ENCODE data around the gene NFIB. TPM values are rescaled to one million over a fixed set of nuclear protein-coding genes. Genes with fewer than 3 reads are reported as not detected.

Gene NFIB
- total and polyA plus RNA-seq, 2 of the 8 experiments (the other 6 are each of a cell fraction or from before 2014, with no cell fraction given), result 2.6 to 13.1 TPM

- H3K4me1 ChIP-seq (replicated peaks in 1 of 4; ENCODE audit: control insufficient read depth in 3 of 4, insufficient read depth in 4 of 4, low read length in 3 of 4), result no peaks in the 10 kb centered on the region
- no peak overlapping the region for H3K27ac ChIP-seq (ENCODE audit: low read depth, low read length)
- DNase-seq (ENCODE audit: low read depth in 1 of 2, low spot score in 2 of 2), result no peak
- H2AK5ac ChIP-seq (ENCODE audit: low read depth, low read length), result no peak overlapping the region
- no peak overlapping the region for H4K8ac ChIP-seq (ENCODE audit: extremely low read depth, insufficient read depth, low read length)
- H3K79me1 ChIP-seq (ENCODE audit: low read depth, low read length), result no peaks in the 10 kb centered on the region
- no peak overlapping the region for H3K4me2 ChIP-seq (ENCODE audit: insufficient read depth in 1 of 2, low read depth in 2 of 2, low read length in 2 of 2)
- no peak for FAIRE-seq
- TF ChIP-seq CTCF (IDR thresholded peaks at IDR 0.05; ENCODE audit: control extremely low read depth in 1 of 3, insufficient read depth in 1 of 3, low read depth in 1 of 3, low read length in 3 of 3) (no peak), HDAC6 (IDR thresholded peaks at IDR 0.05; ENCODE audit: low read depth, low read length) (no peak), BRCA1 (IDR thresholded peaks at IDR 0.05; ENCODE audit: low read depth, low read length) (no peak)
- no peak overlapping the region for H4K5ac ChIP-seq (ENCODE audit: insufficient read length, low read depth, low read length)
- H3K4ac ChIP-seq (replicated peaks; ENCODE audit: insufficient read length, low read depth, low read length), result no peak overlapping the region
- H3K9me3 ChIP-seq (ENCODE audit: insufficient read depth in 2 of 2, low read depth in 1 of 2, low read length in 1 of 2), result no peaks in the 10 kb centered on the region
- no peaks in the 10 kb centered on the region for H3K27me3 ChIP-seq (replicated peaks in 1 of 4; ENCODE audit: control insufficient read depth in 3 of 4, extremely low read depth in 1 of 4, insufficient read depth in 3 of 4, low read length in 3 of 4)
- H3K23ac ChIP-seq (ENCODE audit: insufficient read length), result no peak overlapping the region
- H2BK15ac ChIP-seq (ENCODE audit: low read length), result no peak overlapping the region
- CTCF ChIA-PET (ENCODE audit: partially characterized antibody), result no interaction called here
- no peak overlapping the region for H2BK20ac ChIP-seq (ENCODE audit: low read length)
- no peak overlapping the region for H2AFZ ChIP-seq (ENCODE audit: low read length)
- no peak overlapping the region for H3K56ac ChIP-seq (replicated peaks; ENCODE audit: insufficient read length, low read depth, low read length)
- no peak overlapping the region for H2BK120ac ChIP-seq (replicated peaks; ENCODE audit: low read depth, low read length)
- no peak overlapping the region for H3K4me3 ChIP-seq (ENCODE audit: extremely low read depth in 1 of 4, insufficient read depth in 2 of 4, low read depth in 3 of 4, low read length in 4 of 4)
- no peak overlapping the region for H4K91ac ChIP-seq (replicated peaks; ENCODE audit: insufficient read length, low read length)
- WGBS, 2 experiments (ENCODE audit: extremely low coverage in 1 of 2, insufficient coverage in 1 of 2, insufficient read length in 1 of 2, insufficient replicate concordance in 2 of 2, low coverage in 1 of 2, low lambda C conversion rate in 2 of 2, missing lambda C conversion rate in 1 of 2), result 86% methylated on average over 3 of the region's 3 CpGs; no CpG with 5 or more reads in 1 of the 2 experiments
- H3K14ac ChIP-seq (ENCODE audit: insufficient read length), result no peak overlapping the region
- H4K20me1 ChIP-seq (replicated peaks in 1 of 2; ENCODE audit: control insufficient read depth in 1 of 2, insufficient read depth in 2 of 2, low read length in 2 of 2), result no peaks in the 10 kb centered on the region
- H3K9ac ChIP-seq (replicated peaks in 1 of 4; ENCODE audit: extremely low read depth in 1 of 4, low read depth in 3 of 4, low read length in 3 of 4), result no peak overlapping the region
- no peak overlapping the region for H3K18ac ChIP-seq (ENCODE audit: extremely low read depth, low read length)
- no peaks in the 10 kb centered on the region for H3K79me2 ChIP-seq (ENCODE audit: control insufficient read depth in 1 of 2, insufficient read depth in 2 of 2, low read length in 2 of 2)
- no peaks in the 10 kb centered on the region for H3K36me3 ChIP-seq (ENCODE audit: control insufficient read depth in 2 of 4, insufficient read depth in 4 of 4, low read length in 3 of 4)
- no peak overlapping the region for H2BK12ac ChIP-seq (ENCODE audit: low read depth, low read length)
- no peak overlapping the region for H2BK5ac ChIP-seq (ENCODE audit: low read depth, low read length)
- no peaks in the 10 kb centered on the region for H3K23me2 ChIP-seq (ENCODE audit: low read depth, low read length)
- POLR2A ChIA-PET (ENCODE audit: partially characterized antibody), result no interaction called here
These were observed 177.8 kb downstream of the NFIB start for GRCh38 chr9:14136047-14136635.
